ENCODE measurements around the gene MCOLN1. TPM values are rescaled to one million over a fixed set of nuclear protein-coding genes. Genes with fewer than 3 reads are reported as not detected.
A peak's percentile ranks its signal among the peaks of the same experiment; 100 is the strongest.

Gene MCOLN1
- total and polyA plus RNA-seq, 9 of the 15 experiments (the other 6 are each of a cell fraction or from before 2014, with no cell fraction given) = 0.25 to 15.4 (median 7.1) TPM

- TF ChIP-seq ATF2 (CRISPR knock-in tag; IDR thresholded peaks at IDR 0.05) (no peak), SRSF7 (optimal IDR thresholded peaks at IDR 0.05; ENCODE audit: low read depth, low read length) (no peak), MGA (IDR thresholded peaks at IDR 0.05) (peak; percentile 75), ZNF224 (CRISPR knock-in tag; IDR thresholded peaks at IDR 0.05) (no peak), SUPT5H (IDR thresholded peaks at IDR 0.05) (no peak), JUNB (CRISPR knock-in tag; conservative IDR thresholded peaks at IDR 0.05) (no peak), SMAD4 (CRISPR knock-in tag; conservative IDR thresholded peaks at IDR 0.05) (peak; percentile 94), CXXC5 (CRISPR knock-in tag; IDR thresholded peaks at IDR 0.05) (peak; percentile 46; the same call in 1 of the 2 replicates), CTCFL (IDR thresholded peaks at IDR 0.05; ENCODE audit: borderline replicate concordance, insufficient read depth, low read depth, low read length, poor library complexity, severe bottlenecking) (no peak), DMBX1 (CRISPR knock-in tag; IDR thresholded peaks at IDR 0.05; ENCODE audit: borderline replicate concordance) (0 out of 2 replicates have a peak, but pooled peaks have one; percentile 35)
- TF ChIP-seq, protein P1, sequence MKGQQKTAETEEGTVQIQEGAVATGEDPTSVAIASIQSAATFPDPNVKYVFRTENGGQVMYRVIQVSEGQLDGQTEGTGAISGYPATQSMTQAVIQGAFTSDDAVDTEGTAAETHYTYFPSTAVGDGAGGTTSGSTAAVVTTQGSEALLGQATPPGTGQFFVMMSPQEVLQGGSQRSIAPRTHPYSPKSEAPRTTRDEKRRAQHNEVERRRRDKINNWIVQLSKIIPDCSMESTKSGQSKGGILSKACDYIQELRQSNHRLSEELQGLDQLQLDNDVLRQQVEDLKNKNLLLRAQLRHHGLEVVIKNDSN (CRISPR knock-in tag; IDR thresholded peaks at IDR 0.05) = peak; percentile 24; the same call in 1 of the 2 replicates
Measured at GRCh38 chr19:7494416-7495098, 27.9 kb upstream of the MCOLN1 start (continued).

Measured in K562 (cell line).